K562 (cell line): ENCODE measurements around the gene PGP. TPM values are rescaled to one million over a fixed set of nuclear protein-coding genes. Genes with fewer than 3 reads are reported as not detected.

Experiments
- CBFA2T2 ChIP-seq: fragments of 450-650 bp; conservative IDR thresholded peaks from 2 replicates; pipeline ENCODE4 v1.6.1; 2017; ENCODE audit warnings: mild to moderate bottlenecking
- CHAMP1 ChIP-seq: fragments of 450-650 bp; IDR thresholded peaks from 2 replicates; pipeline ENCODE4 v1.6.1; 2016; ENCODE audit warnings: mild to moderate bottlenecking
- FOXP1 ChIP-seq: sonication (generic); formaldehyde crosslinking; IDR thresholded peaks from 2 replicates; pipeline ENCODE4 v1.8.0; 2022; ENCODE audit warnings: mild to moderate bottlenecking, missing genetic modification reagents
- GTF2A2 ChIP-seq: IDR thresholded peaks from 2 replicates; pipeline ENCODE4 v1.6.1; 2016; ENCODE audit warnings: mild to moderate bottlenecking, missing genetic modification characterization, missing compliant biosample characterization
- HDAC6 ChIP-seq: IDR thresholded peaks from 2 replicates; pipeline ENCODE4 v1.6.1; 2012; ENCODE audit warnings: low read depth, mild to moderate bottlenecking, control low read depth, inconsistent platforms, low read length, moderate library complexity
- HMG20A ChIP-seq: fragments of 450-650 bp; formaldehyde crosslinking; conservative IDR thresholded peaks from 2 replicates; pipeline ENCODE4 v1.4.0; 2020; ENCODE audit warnings: mild to moderate bottlenecking, mixed read lengths
- KDM5B ChIP-seq: fragments of 200-600 bp; sonication (generic); IDR thresholded peaks from 2 replicates; pipeline ENCODE4 v1.6.1; 2012; ENCODE audit warnings: low read depth, mild to moderate bottlenecking, moderate library complexity, low read length, control low read depth, inconsistent platforms; ENCODE audit not compliant: insufficient replicate concordance
- LEF1 ChIP-seq: fragments of 450-650 bp; IDR thresholded peaks from 2 replicates; pipeline ENCODE4 v1.6.1; 2016; ENCODE audit warnings: mild to moderate bottlenecking
- MAFG ChIP-seq: fragments of 450-650 bp; conservative IDR thresholded peaks from 2 replicates; pipeline ENCODE4 v1.6.1; 2016; ENCODE audit warnings: missing genetic modification characterization, missing compliant biosample characterization
- PML ChIP-seq: IDR thresholded peaks from 2 replicates; pipeline ENCODE4 v1.6.1; 2012; ENCODE audit warnings: low read length, inconsistent platforms
- POLR2A ChIP-seq: fragments of 450-650 bp; conservative IDR thresholded peaks from 2 replicates; pipeline ENCODE4 v1.6.1; 2016
- POLR2G ChIP-seq: fragments of 200-400 bp; formaldehyde crosslinking; IDR thresholded peaks from 2 replicates; pipeline ENCODE4 v1.6.1; 2017; ENCODE audit warnings: low read depth, mild to moderate bottlenecking, antibody characterized with exemption, low read length, moderate library complexity
- PTBP1 ChIP-seq: fragments of 200-400 bp; formaldehyde crosslinking; IDR thresholded peaks from 2 replicates; pipeline ENCODE4 v1.6.1; 2017; ENCODE audit warnings: low read depth, low read length
- RBM25 ChIP-seq: fragments of 200-400 bp; formaldehyde crosslinking; IDR thresholded peaks from 2 replicates; pipeline ENCODE4 v1.6.1; 2018; ENCODE audit warnings: low read length, low read depth, moderate library complexity; ENCODE audit not compliant: severe bottlenecking
- RFX5 ChIP-seq: IDR thresholded peaks from 2 replicates; pipeline ENCODE4 v1.6.1; 2011; ENCODE audit warnings: low read depth, mild to moderate bottlenecking, improper control_type of control experiment, low read length
- SIN3A ChIP-seq, 2 experiments: fragments of 150-350 bp in 1 of 2; IDR thresholded peaks; 2 replicates each; pipeline ENCODE4 v1.6.1; 2011 to 2016; ENCODE audit warnings: borderline replicate concordance in 2 of 2, low read depth in 2 of 2, low read length in 2 of 2, mild to moderate bottlenecking in 2 of 2, moderate library complexity in 2 of 2; ENCODE audit not compliant: control insufficient read depth in 1 of 2
- SIRT6 ChIP-seq: IDR thresholded peaks from one replicate; pipeline ENCODE4 v1.6.1; 2012; ENCODE audit warnings: low read depth, mild to moderate bottlenecking, control low read depth, inconsistent platforms, low read length, moderate library complexity
- TRIM24 ChIP-seq, 2 experiments: fragments of 450-650 bp; IDR thresholded peaks; 2 replicates each; pipeline ENCODE4 v1.6.1; 2016
- ZBTB7A ChIP-seq: IDR thresholded peaks from 2 replicates; pipeline ENCODE4 v1.6.1; 2011; ENCODE audit warnings: low read depth, mild to moderate bottlenecking, low read length, moderate library complexity, borderline replicate concordance; ENCODE audit not compliant: control insufficient read depth
- ZNF23 ChIP-seq: fragments of 250-450 bp; sonication (Bioruptor Pico); IDR thresholded peaks from 2 replicates; pipeline ENCODE4 v1.4.0; 2020; ENCODE audit warnings: mild to moderate bottlenecking
- ZNF354B ChIP-seq: fragments of 250-450 bp; sonication (Bioruptor Pico); IDR thresholded peaks from 2 replicates; pipeline ENCODE4 v1.4.0; 2020
- ZNF449 ChIP-seq: fragments of 250-450 bp; sonication (Bioruptor Pico); IDR thresholded peaks from 2 replicates; pipeline ENCODE4 v1.8.0; 2022; ENCODE audit warnings: moderate library complexity, mild to moderate bottlenecking, inconsistent platforms
- ZNF79 ChIP-seq: fragments of 250-450 bp; sonication (Bioruptor Pico); IDR thresholded peaks from 2 replicates; pipeline ENCODE4 v1.4.0; 2020; ENCODE audit warnings: low read depth, mild to moderate bottlenecking, moderate library complexity
- polyA plus RNA-seq, 8 experiments: library from polyadenylated mRNA; depleted of rRNA in 4 of 8; stranded (reverse) in 5 of 8; unstranded in 3 of 8; fragments of >200 nt; fragmentation: Nextera tagmentation in 2 of 8; fragmentation: Illumina TruSeq in 1 of 8; extraction: Ambion mirVana in 2 of 8; extraction: Trizol in 1 of 8; gene quantifications; 2 replicates each; pipeline versions ENCODE4 v1.2.1 to v1.2.3, GENCODE V29; 2011 to 2014; ENCODE audit warnings: inconsistent platforms in 1 of 8, missing spikeins in 1 of 8
- total RNA-seq, 7 experiments: library from RNA; depleted of rRNA in 6 of 7; stranded (reverse); fragments of >200 nt in 6 of 7; fragmentation: Illumina TruSeq in 2 of 7; extraction: Trizol in 2 of 7; gene quantifications; 2 replicates each; pipeline versions ENCODE4 v1.2.1 to v1.2.3, GENCODE V29; 2011 to 2021; ENCODE audit warnings: low replicate concordance in 1 of 7
- TF ChIP-seq, protein P1 (sequence below): sonication (generic); formaldehyde crosslinking; IDR thresholded peaks from 2 replicates; pipeline ENCODE4 v1.8.1; 2023; ENCODE audit warnings: mild to moderate bottlenecking, missing genetic modification reagents

PGP gene
- total and polyA plus RNA-seq, 9 of the 15 experiments (the other 6 are each of a cell fraction or from before 2014, with no cell fraction given): 1.1 to 57.6 (median 19.6) TPM

GRCh38 chr16:2212362-2213324, 2.0 kb downstream of the PGP start (continued):
- TF ChIP-seq MAFG (tag) (no peak), RFX5 (no peak), ZBTB7A (peak; percentile 29; the same call in 1 of the 2 replicates), ZNF23 (CRISPR knock-in tag) (no peak), LEF1 (no peak), HMG20A (CRISPR knock-in tag) (no peak), HDAC6 (no peak), PTBP1 (no peak), ZNF354B (CRISPR knock-in tag) (no peak), CBFA2T2 (no peak), ZNF79 (CRISPR knock-in tag) (no peak), SIRT6 (no peak), GTF2A2 (tag) (no peak), RBM25 (no peak), POLR2A (peak; percentile 50), CHAMP1 (no peak), PML (no peak), ZNF449 (no peak), SIN3A (IDR thresholded peaks at IDR 0.05; ENCODE audit: borderline replicate concordance in 2 of 2, control insufficient read depth in 1 of 2, low read depth in 2 of 2, low read length in 2 of 2) (peak in 1 of 2 experiments; percentile 57; a peak in 2 of 4 replicates), KDM5B (peak; percentile 55), TRIM24 (IDR thresholded peaks at IDR 0.05) (no peak), FOXP1 (no peak), POLR2G (peak; percentile 69)
- TF ChIP-seq, protein P1, sequence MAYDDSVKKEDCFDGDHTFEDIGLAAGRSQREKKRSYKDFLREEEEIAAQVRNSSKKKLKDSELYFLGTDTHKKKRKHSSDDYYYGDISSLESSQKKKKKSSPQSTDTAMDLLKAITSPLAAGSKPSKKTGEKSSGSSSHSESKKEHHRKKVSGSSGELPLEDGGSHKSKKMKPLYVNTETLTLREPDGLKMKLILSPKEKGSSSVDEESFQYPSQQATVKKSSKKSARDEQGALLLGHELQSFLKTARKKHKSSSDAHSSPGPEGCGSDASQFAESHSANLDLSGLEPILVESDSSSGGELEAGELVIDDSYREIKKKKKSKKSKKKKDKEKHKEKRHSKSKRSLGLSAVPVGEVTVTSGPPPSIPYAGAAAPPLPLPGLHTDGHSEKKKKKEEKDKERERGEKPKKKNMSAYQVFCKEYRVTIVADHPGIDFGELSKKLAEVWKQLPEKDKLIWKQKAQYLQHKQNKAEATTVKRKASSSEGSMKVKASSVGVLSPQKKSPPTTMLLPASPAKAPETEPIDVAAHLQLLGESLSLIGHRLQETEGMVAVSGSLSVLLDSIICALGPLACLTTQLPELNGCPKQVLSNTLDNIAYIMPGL (CRISPR knock-in tag): no peak
